Activated naive CD4-positive, alpha-beta T cell treated with anti-CD3 and anti-CD28 coated beads, Interleukin-2, amount 50 U/mL, for 16 hours (primary cell): Measurements from ENCODE around the gene EGLN1.
"Not testable (repeated sequence)": the region's sequence is repeated elsewhere in the genome, so short reads cannot be mapped to it uniquely, and the experiment has no call there.

Source experiments
- DNase-seq: peaks from one replicate; pipeline ENCODE4 v3.0.0-alpha.2; 2020

EGLN1 gene

DNA sequence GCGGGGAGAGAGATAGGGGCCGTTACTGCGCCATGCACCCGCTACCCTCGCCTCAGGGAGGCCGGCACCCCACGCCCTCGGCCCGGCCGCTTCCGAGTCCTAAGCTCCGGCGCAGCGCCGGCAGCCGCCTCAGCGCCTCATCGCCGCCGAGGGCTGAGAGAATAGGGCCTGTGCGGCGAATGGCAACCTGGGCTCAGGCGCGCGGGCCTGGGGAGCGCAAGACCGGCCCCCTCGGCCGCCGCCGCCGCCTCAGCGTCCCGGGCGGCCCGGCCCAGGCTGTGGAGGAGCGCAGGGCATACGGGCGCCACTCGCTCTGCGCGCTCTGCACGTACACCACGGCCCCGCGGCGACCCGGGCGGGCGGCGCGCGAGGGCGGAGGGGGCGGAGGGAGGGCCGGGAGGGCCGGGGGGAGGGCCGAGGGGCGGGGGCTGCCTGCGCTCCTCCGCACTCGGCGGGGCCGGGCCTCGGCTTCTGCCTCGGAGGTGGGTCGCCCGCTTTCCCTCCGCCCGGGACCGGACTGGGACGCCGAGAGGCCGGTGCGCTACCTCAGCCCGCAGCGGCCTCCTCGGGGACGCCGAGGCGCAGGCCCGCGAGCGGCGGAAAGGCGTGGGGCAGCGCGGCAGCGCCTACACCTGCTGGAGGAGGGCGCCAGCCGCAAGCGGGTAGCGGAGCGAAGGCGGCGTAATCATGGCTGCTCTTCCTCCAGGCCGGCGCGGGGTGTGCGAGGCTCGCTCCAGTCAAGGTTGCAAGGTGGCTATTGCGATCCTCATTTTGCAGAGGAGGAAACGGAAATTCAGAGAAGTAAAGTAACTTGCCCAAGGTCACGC, at the start of gene EGLN1:
TSS of gene EGLN1 (minus strand) at position 317 of the 827 bp plus-strand sequence. CDS start 399 bp downstream, outside the sequence.
- peak; percentile 86 for DNase-seq

DNA sequence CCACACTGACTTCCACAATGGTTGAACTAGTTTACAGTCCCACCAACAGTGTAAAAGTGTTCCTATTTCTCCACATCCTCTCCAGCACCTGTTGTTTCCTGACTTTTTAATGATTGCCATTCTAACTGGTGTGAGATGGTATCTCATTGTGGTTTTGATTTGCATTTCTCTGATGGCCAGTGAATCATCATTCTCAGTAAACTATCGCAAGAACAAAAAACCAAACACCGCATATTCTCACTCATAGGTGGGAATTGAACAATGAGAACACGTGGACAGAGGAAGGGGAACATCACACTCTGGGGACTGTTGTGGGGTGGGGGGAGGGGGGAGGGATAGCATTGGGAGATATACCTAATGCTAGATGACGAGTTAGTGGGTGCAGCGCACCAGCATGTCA, 49.4 kb upstream of the EGLN1 start:
- not testable (repeated sequence) for DNase-seq

DNA sequence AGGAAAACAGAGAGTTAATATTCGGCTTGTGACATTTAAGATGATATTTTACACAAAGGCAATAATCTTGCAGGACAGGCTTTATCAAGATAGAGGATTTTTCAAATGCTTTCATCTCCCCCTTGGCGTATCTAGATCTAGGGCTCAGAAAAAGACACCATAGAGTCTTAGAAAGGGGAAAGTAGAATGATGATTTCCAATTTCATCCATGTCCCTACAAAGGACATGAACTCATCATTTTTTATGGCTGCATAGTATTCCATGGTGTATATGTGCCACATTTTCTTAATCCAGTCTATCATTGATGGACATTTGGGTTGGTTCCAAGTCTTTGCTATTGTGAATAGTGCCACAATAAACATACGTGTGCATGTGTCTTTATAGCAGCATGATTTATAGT, 48.9 kb upstream of the EGLN1 start:
- not testable (repeated sequence) for DNase-seq

DNA sequence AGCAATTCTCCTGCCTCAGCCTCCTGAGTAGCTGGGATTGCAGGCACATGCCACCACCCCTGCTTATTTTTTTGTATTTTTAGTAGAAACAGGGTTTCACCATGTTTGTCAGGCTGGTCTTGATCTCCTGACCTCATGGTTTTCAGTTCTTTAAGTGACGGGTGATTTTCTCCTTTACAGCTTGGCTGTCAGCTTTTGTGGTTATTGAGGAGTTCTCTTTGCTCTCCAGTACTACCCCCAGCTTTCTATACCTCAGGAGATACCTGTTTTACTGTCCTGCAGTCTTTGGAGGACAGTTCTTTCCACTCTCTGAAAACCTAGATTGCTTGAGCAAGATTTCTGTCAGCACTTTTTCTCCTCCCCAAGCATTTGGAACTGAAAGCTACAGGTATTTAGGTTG, 45.9 kb upstream of the EGLN1 start:
- DNase-seq, result no peak

DNA sequence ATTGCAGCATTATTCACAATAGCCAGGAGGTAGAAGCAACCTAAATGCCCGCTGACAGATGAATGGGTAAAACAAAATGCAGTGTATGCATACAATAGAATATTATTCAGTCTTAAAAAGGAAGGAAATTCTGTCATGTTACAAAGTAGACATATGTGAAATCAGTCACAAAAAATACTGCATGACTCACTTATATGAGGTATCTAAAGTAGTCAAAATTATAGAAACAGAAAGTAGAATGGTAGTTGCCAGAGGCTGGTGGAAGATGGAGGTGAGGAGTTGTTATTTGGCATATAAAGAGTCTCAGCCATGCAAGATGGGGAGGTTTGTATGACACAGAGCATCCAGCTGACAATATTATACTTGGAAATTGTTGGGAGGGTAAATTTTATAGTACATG, 43.0 kb upstream of the EGLN1 start:
- no peak for DNase-seq

DNA sequence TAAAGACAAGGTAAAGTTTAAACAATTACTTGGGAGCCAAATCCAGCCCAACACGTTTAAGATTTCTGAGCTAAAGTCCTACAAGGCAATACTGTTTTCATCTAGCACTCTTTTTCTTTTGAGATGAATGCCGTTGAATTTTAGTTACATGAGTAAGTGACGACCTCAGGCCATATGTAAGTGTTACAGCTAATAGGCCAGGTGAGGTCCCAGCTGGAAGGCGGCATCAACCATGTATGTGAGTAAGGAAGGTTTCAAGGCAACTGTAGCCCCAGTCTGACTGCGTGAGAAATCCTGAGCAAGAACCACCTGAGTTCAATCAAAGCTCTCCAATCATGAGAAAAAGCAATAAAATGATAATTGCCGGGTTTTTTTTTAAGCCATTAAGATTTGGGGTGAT, 41.5 kb upstream of the EGLN1 start:
- DNase-seq, result no peak

DNA sequence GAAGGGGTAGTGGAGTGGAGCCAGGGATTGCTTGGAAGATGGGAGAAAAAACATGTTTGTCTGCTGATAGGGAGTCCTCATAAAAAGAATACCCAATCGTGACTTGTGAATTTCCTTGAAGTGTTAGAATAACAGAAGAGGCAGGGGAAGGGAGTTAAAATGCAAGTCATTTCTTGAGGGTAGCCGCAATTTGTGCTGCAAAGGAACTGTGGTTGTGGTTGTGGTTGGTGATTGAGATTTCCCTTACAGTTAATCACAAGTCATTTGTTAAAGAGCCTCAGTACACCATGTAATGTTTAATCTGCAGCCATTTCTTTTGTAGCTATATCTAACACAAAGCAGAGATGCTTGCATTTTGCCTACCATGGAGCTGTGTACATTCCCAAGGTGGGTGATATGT, 38.5 kb upstream of the EGLN1 start:
- peak; percentile 42 for DNase-seq

DNA sequence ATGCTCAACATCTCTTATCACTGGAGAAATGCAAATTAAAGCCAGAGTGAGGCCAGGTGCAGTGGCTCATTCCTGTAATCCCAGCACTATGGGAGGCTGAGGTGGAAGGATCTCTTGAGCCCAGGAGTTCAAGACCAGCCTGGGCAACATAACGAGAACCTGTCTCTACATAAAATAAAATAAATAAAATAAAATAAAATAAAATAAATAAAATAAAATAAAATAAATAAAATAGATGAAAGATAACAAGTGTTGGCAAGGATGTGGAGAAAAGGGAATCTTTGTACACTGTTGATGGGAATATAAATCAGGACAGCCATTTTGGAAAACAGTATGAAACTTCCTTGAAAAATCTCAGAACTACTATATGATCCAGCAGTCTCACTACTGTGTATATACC, 37.4 kb upstream of the EGLN1 start:
- DNase-seq, result not testable (repeated sequence)

DNA sequence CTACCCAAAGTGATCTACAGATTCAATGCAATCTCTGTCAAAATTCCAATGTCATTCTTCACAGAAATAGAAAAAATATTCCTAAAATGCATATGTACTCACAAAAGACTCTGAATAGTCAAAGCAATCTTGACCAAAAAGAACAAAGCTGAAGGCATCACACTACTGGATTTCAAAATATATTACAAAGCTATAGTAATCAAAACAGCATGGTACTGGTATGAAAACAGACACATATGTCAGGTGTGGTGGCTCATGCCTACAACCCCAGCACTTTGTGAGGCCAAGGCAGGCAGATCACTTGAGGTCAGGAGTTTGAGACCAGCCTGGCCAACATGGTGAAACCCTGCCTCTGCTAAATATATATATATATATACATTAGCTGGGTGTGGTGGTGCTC, 35.9 kb upstream of the EGLN1 start:
- not testable (repeated sequence) for DNase-seq

DNA sequence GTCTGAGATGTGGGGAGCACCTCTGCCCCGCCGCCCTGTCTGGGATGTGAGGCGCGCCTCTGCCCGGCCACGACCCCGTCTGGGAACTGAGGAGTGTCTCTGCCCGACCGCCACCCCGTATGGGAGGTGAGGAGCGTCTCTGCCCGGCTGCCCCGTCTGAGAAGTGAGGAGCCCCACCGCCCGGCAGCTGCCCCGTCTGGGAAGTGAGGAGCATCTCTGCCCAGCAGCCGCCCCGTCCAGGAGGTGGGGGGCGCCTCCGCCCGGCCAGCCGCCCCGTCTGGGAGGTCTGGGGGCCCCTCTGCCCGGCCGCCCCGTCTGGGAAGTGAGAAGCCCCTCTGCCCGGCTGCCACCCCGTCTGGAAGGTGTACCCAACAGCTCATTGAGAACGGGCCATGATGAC, 32.0 kb upstream of the EGLN1 start:
- not testable (repeated sequence) for DNase-seq

DNA sequence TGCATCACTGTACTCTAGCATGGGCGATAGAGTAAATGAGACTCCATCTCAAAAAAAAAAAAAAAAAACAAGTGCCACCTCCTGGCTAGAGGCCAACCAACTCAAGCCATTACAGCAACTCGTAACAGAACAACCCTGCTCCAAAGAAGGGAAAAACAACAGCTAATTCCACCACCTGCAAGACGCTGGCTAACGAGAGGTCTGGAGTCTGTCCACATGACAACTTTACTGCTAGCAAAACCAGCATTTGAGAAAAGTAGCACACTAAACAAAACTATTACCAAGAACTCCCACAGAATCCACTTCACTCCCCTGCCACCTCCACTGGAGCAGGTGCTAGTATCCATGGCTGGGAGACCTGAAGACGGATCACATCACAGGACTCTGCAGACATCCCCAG, 24.1 kb upstream of the EGLN1 start:
- DNase-seq, result no peak

DNA sequence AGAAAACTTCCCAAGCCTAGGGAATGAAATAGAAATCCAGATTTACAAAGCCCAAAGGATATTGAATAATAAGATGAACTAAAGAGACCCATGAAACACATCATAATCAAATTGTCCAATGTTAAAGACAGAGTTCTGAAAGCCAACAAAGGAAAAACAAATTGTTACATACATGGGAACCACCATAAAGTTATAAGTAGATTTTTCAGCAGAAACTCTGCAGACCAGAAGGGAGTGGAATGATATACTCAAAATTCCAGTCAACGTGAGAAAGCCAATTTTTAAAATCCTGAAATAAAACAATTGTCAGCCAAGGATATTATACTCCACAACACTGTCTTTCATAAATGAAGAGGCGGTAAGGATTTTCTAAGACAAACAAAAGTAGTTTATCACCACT, 22.0 kb upstream of the EGLN1 start:
- no peak for DNase-seq

DNA sequence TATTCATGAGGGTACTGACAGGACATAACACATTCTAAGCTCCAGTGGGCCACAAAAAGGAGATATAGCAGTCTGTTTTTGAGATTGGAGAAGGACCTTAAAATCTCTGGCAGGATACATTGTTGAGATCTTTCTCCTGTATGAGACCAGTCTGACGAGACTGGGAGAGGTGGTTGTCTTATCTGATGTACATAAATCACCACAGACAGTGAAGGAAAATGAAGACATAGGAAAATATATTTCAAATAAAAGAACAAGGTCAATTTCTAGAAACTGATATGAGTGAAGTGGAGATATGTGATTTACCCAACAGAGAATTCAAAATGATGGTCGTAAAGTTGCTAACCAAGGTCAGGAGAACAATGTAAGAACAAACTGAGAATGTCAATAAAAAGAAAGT, 21.3 kb upstream of the EGLN1 start:
- DNase-seq, result no peak

DNA sequence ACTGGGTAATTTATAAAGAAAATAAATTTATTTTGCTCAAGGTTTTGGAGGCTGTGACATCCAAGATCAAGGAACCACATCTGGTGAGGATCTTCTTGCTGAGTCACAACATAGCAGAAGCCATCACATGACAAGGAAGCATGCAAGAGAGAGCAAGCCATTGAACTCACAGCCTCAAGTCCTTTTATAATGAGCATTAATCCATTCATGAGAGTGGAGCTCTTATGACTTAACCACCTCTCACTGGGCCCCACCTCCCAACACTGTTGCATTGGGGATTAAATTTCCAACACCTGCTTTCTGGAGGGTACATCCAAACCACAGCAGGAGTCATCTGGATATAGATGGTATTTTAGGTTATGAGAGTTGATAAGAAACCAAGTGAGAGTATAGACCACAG, 20.6 kb upstream of the EGLN1 start:
- DNase-seq, result no peak

DNA sequence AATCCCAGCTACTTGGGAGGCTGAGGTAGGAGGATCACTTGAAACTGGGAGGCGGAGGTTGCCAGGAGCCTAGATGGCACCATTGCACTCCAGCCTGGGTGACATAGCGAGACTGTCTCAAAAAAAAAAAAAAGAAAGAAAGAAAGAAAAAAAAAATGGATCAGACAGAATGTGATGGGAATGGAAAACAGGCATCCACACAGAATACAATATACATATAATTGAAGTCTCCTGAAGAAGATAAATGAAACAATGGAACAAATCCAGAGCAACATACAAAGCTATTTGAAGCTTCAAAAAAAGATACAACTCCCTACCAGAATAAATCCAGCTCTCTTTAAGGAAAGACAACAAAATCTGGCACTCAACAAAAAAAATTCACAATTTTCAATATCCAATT, 10.9 kb upstream of the EGLN1 start:
- no peak for DNase-seq

DNA sequence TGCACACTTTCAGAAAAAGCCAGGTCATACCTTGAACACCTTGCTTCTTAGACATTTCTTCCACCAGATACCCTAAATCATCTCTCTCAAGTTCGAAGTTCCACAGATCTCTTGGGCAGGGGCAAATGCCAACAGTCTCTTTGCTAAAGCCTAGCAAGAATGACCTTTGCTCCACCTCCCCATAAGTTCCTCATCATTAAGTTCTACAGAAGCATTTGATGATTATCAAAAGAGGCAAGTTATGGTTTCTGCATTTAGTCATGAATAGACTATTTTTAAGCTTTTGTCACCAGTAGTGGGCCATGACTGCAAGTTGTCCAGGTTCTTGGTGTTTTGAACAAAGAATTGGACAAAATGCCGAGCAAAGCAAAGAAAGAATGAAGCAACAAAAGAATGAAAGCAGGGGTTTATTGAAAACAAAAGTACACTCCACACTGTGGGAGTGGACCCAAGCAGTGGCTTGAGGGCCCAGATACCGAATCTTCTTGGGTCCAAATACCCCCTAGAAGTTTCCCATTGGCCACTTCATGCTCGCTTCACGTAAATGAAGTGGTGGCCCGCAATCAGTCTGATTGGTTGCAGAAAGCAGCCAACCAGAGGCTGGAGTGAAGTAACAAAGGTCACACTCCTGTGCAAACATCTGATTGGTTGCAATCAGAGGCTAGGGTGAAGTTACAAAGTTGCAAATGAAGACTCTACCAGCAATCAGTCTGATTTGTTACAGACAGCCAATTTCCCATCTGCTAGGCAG, 9.8 kb upstream of the EGLN1 start:
- DNase-seq, result no peak

DNA sequence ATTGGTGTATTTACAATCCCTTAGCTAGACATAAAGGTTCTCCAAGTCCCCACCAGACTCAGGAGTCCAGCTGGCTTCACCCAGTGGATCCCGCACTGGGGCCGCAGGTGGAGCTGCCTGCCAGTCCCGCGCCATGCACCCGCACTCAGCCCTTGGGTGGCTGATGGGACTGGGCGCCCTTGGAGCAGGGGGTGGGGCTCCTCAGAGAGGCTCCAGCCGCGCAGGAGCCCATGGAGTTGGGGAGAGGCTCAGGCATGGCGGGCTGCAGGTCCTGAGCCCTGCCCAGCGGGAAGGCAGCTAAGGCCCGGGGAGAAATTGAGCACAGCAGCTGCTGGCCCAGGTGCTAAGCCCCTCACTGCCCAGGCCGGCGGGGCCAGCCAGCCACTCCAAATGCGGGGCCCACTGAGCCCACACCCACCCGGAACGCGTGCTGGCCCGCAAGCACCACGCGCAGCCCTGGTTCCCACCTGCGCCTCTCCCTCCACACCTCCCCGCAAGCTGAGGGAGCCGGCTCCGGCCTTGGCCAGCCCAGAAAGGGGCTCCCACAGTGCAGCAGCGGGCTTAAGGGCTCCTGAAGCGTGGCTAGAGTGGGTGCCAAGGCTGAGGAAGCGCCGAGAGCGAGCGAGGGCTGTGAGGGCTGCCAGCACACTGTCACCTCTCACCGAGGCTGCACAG, 8.7 kb upstream of the EGLN1 start:
- not testable (repeated sequence) for DNase-seq

DNA sequence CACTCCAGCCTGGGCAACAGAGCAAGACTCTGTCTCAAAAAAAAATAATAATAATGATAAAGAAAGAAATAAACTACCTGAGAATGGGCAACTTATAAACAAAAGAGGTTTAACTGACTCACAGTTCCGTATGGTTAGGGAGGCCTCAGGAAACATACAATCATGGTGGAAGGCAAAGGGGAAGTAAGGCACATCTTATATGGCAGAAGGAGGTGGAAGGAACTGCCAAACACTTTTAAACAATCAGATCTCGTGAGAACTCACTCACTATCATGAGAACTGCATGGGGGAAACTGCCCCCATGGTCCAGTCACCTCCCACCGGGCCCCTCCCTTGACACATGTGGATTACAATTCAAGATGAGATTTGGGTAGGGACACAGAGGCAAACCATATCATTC, 6.3 kb upstream of the EGLN1 start:
- DNase-seq, result no peak

DNA sequence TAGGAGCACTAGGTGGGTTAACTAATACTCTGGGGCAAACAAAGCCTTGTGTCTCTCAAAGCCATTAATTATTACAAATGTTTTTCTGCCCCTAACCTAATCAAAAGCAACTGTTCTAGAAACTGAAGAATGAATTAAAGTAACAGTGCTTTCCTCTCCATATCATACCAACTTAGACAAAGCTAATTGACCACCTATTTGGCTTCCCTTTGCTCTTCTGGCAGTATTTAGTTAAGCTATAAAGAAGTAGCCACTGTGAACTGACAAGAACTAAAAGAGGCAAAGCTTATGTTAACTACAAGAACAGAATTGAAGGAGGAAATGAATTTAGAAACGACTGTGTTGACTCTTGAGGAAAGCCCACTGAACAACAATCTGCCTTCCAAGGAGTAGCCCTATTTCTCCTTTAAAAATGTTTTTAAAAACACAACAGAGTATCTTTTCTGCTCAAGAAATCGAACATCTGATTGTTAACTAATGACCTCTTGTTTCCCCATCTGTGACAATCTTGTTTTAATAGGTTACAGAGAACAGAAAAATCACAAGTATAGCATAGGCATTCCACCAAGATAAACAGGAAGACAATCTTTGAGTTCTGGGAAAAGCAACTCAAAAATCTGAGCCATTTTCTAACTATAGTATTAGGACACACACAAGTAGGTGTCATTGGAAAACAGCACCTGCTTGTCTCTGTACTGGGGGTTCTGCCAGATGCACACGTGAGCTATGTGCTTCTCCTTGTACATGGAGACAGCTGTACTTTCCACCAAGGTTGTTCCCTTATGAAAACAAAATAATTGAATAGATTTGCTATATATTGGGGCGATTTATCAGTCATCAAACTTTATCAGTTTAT, 3.1 kb upstream of the EGLN1 start:
- no peak for DNase-seq

DNA sequence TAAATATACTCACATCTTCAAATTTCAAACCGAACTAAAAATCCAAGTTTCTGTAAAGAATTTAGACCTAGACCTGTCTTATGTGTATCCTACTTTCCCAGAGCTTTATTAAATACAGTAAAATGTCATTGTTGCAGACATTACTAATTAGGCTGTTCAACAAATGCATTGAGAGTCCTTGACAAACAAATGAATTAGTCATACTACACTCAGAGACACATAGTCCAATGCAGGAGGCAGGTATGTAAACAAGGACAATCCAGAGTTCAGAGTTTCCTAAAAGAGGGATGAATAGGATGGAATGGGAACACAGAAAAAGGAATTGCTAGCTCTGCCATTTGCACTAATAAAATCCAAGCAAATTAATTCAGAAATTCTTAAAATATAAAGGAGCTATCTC, 1.6 kb upstream of the EGLN1 start:
- DNase-seq, result no peak

DNA sequence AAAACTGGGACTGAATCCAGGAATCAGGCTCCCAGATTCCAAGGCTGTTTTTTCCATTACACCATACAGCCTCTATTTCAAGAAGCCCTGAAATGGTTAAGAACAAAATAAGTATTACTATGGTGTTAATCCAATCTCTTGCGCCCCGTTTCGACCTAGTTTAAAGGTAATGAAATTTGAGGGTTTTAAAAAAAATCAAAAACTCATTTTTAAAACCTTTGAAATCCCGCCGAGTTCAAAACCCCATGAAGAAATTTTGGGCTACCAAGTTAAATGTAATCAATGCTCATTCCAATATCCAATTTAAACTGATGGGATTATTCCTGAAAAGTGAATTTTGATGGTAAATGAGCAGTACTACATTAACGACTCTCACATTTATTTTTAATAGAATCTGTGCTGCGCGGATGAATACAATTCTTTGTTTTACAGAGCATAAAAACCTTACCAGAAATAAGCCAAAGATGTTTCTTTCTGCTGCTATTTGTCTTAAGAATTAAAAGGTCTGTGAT, 767 bp upstream of the EGLN1 start:
- DNase-seq, result no peak

DNA sequence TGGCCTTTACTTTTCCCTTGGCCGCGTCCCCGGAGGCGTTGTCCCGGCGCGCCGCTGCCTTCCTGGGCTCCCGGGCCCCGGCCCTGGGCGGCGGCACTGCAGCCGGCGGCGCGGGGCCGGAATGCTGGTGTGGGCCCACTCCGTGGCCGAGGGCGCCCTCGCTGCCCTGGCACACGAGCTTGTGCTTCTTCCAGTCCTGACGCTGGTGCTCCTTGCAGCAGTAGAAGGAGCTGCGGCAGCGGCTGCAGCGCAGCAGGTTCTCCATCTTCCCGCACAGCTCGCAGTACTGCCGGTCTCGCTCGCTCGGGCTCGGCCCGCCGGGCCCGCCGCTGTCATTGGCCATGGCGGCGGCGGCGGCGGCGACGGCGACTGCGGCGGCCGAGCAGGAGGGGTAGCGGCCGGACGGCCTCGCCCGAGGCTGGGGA, 529 bp downstream of the EGLN1 start:
- no peak for DNase-seq
